Stimulated activated CD4-positive, alpha-beta T cell treated with anti-CD3 and anti-CD28 coated beads, Interleukin-1b, Interleukin-23, amount 100 ng/mL, for 1 hour (primary cell): ENCODE results near the gene INSRR.
A peak's percentile ranks its signal among the peaks of the same experiment; 100 is the strongest.

Source experiments
- DNase-seq, 2 donors: peaks; one replicate each; pipeline ENCODE4 v3.0.0-alpha.2; 2020; ENCODE audit warnings: low read depth in 2 of 2

Gene INSRR

DNA sequence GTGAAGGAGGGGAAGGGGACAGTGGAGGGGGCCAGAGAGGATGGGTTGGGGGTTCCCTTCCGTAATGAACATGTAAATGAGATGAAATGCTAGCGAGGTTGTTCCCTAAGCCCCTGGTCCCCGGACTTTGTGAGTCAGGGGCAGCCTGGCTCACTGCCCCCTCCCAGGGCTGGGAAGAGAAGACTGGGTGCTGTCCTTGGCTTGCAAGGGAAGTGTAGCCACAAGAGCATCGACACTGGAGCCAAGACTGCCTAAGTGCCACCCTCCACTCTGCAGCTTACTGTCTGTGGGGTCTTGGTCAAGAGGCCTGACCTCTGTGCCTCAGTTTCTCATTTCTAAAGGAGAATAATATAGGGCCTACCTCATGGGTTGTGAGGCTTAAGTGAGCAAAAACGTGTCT is 35.1 kb upstream of the INSRR start:
- no peak for DNase-seq

DNA sequence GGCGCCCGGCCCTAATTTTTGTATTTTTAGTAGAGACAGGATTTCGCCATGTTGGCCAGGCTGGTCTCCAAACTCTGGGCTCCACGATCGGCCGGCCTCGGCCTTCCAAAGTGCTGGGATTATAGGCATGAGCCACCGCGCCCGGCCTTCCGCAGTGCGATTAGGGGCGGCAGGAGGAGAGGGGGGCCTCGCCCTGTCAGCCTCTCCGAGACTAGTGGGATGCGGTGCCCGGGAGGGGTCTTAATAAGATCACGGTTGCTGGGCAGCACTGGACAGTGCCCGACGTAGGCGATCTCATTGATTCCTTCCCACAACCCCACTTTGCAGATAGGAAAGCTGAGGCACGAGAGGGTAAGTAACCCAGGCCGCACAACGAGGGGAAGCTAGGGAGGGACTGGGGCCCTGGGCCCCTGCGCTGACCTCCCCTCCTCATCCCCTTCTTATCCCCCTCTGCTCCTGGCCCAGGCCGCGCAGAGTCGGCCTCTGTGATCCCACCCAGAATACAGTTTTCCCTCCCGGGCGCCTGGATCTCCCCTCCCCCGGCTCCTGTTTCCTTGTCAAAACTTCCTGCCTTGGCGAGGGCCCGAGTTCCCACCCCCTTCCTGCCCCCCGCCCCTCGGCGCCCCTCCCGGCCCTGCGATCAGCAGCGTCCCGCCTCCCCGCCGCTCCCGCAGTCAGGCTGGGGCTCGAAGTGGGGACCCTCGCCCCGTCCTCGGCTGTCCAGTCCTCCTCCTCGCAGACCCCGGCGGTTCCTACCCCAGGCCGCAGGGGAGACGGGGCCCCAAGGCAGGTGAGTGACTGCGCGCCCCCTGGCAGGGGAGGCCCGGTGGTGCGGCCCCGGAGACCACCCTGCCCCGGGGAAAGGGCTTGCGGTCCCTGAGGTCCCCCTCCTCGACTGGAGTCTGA is 34.4 kb upstream of the INSRR start, which contains the start of gene PEAR1:
Gene PEAR1, plus strand, starts transcription at position 671 of the 906 bp plus-strand sequence. CDS start 10,209 bp downstream, outside the sequence.
- no peak for DNase-seq

DNA sequence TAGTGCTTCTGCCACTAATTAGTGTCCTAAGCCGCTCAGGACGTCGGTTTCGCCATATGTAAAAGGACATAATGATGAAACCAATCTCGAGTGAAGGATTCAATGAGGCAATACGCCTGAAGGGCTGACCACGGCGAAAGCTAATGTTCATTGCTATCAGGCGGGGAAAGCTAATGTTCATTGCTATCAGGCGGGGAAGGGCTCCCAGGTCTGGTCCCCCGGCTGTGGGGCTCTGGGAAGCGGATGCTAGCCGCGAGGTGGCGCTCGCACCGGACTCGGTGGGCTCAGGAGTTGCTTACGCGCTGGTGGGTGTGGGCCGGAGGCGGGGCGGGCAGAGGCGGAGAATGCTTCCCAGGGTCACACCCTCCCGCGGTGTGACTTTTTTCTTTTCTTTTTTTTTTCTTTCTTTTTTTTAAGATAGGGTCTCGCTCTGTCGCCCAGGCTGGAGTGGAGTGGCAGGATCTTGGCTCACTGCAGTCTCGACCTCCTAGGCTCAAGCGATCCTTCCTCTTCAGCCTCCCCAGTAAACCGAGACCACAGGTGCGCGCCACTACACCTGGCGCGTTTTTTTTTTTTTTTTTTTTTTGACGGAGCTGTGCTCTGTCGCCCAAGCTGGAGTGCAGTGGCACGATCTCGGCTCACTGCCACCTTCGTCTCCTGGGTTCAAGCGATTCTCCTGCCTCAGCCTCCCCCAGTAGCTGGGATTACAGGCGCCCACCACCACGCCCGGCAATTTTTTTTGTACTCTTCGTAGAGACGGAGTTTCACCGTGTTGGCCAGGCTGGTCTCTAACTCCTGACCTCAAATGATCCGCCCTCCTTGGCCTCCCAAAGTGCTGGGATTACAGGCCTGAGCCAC is 33.5 kb upstream of the INSRR start:
- DNase-seq, result peak; percentile 53 to 81

DNA sequence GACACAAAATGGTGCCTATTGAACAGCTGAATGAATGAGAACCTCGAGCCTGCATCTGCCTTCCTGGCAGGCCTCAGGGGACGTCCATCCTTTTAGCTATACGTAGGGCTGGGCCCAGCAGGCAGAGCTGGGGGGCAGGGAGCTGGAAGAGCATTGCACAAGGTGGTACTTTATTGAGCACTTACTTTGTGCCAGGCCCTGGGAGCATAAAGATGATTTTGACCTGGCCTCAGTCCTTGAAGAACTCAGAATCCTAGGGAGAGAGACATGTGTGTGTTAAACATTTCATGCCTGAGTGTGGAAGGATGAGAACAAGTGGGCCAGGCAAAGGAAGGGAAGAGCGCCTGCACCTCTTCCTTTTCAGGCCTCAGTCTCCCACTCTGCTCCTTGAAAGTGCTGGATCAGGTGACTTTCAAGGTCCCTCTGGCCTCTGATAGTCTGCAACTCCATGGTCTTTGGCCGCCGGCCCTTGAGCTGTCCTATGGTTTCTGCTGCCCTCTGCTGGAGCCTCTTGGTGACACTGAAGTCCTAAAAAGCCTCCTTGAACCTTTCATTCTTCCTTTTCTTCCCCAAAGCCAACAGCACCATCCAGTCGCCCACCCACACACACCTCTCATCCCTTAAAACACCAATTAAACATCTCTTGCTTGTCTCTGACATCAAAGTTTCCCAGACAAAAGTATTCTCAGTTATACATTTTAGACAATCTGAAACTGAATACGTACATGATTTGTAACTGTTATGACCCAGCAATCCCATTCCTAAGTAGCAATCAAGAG is 31.1 kb upstream of the INSRR start:
- DNase-seq, result peak in 1 of 2 donors; percentile 27

GRCh38 chr1:156887734-156888133 is 28.8 kb upstream of the INSRR start:
- DNase-seq, result no peak

- no peak for DNase-seq
Measured at GRCh38 chr1:156887317-156887716, 28.4 kb upstream of the INSRR start.

DNA sequence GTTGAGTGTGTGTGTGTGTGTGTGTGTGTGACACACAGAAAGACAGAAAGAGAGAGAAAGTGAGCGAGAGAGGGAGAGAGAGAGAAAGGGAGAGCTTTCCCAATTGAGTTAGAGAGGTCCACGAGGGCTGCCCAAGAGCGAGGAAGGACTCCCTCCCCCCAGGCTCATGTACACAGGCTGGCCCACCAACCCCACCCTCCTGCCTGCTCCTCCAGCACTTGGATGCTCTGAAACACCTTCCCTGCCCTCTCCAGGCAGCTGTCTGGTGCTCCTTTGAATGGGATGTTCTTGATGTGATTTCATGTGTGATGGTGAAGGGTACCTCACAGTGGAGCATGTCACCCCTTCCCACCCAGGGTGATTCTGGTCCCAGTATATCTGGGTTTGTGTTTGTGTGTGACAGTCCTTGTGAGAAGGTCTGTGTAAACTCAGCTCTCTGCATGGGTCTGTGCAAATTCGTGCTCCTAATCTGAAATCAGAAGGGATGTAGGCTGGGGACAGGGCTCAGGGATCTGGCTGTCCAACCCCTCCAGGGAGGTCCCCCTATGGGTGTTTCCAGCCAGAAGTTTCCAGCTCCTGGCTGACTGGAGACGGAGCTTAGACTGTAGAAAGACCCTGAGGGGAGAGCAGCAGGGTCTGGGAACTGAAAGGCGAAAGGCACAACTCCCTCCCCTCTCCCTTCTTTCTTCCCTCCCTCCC is 27.8 kb upstream of the INSRR start:
- DNase-seq, result no peak

- no peak for DNase-seq
Measured at GRCh38 chr1:156885880-156886355, 27.0 kb upstream of the INSRR start.

- no peak for DNase-seq
Measured at GRCh38 chr1:156885314-156885713, 26.4 kb upstream of the INSRR start.

GRCh38 chr1:156884560-156885184 is 25.8 kb upstream of the INSRR start:
- DNase-seq, result no peak

GRCh38 chr1:156883919-156884318 is 25.0 kb upstream of the INSRR start:
- DNase-seq, result no peak

GRCh38 chr1:156882543-156882942 is 23.6 kb upstream of the INSRR start:
- DNase-seq, result no peak

DNA sequence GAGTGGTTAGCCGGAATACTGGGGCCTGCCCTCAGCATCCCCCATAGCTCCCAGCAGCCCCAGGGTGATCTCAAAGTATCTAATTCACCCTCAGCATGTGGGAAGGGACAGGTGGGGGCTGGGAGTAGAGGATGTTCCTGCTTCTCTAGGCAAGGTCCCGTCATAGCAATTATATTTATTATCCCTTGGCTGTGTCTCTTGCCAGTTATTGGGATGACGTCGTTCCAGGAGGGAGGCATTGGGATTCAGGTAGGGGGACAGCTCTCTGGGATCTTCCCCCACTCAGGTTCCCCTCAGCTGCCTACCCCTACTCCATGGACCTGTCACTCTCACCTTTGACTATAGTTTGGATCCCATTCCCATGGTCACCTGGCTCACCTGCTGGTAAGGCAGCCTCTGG is 22.7 kb upstream of the INSRR start:
- no peak for DNase-seq

- DNase-seq, result no peak
Measured at GRCh38 chr1:156881101-156881500, 22.2 kb upstream of the INSRR start.

DNA sequence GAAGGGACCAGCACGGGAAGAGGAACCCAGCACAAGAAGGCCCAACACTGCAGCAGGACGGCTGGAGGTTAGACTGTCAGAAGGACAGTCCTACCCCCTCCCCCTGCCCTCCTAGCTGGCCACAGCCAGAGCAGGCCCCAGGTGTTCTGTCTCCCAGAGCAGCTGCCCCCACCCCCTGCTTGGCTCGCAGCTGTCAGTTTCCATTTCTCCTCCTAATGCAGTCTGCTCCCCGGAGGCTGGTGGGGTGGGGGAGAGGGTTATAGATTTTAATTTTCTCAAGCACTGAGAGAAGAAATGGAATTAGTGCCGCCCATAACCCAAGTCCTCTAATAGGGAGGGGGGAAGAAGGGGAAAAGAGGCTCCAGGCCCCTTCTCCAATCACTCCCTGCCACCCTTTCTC is 21.6 kb upstream of the INSRR start:
- DNase-seq, result no peak

GRCh38 chr1:156879876-156880275 is 21.0 kb upstream of the INSRR start:
- no peak for DNase-seq

- no peak for DNase-seq
Measured at GRCh38 chr1:156877433-156878170, 18.7 kb upstream of the INSRR start.

DNA sequence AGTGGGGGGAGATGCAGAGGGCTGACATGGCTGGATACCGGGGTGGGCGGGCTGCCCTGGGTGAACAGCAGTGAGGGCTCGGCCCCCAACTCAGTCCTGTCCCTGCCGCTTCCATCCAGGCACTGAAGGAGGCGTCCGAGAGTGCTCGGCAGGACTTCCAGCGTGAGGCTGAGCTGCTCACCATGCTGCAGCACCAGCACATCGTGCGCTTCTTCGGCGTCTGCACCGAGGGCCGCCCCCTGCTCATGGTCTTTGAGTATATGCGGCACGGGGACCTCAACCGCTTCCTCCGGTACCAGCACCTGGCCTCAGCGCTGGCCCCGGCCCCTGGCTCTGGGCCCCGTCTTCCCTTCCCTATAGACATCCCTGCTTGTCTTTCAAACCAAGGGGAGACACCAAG is 17.4 kb upstream of the INSRR start:
- no peak for DNase-seq

GRCh38 chr1:156875341-156875615 is 16.4 kb upstream of the INSRR start:
- no peak for DNase-seq
